ENCODE results near the gene GALNT6. TPM values are rescaled to one million over a fixed set of nuclear protein-coding genes. Genes with fewer than 3 reads are reported as not detected.

Gene GALNT6, protein sequence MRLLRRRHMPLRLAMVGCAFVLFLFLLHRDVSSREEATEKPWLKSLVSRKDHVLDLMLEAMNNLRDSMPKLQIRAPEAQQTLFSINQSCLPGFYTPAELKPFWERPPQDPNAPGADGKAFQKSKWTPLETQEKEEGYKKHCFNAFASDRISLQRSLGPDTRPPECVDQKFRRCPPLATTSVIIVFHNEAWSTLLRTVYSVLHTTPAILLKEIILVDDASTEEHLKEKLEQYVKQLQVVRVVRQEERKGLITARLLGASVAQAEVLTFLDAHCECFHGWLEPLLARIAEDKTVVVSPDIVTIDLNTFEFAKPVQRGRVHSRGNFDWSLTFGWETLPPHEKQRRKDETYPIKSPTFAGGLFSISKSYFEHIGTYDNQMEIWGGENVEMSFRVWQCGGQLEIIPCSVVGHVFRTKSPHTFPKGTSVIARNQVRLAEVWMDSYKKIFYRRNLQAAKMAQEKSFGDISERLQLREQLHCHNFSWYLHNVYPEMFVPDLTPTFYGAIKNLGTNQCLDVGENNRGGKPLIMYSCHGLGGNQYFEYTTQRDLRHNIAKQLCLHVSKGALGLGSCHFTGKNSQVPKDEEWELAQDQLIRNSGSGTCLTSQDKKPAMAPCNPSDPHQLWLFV
- 2.7 and 3.4 TPM in 2 replicates for total RNA-seq

DNA sequence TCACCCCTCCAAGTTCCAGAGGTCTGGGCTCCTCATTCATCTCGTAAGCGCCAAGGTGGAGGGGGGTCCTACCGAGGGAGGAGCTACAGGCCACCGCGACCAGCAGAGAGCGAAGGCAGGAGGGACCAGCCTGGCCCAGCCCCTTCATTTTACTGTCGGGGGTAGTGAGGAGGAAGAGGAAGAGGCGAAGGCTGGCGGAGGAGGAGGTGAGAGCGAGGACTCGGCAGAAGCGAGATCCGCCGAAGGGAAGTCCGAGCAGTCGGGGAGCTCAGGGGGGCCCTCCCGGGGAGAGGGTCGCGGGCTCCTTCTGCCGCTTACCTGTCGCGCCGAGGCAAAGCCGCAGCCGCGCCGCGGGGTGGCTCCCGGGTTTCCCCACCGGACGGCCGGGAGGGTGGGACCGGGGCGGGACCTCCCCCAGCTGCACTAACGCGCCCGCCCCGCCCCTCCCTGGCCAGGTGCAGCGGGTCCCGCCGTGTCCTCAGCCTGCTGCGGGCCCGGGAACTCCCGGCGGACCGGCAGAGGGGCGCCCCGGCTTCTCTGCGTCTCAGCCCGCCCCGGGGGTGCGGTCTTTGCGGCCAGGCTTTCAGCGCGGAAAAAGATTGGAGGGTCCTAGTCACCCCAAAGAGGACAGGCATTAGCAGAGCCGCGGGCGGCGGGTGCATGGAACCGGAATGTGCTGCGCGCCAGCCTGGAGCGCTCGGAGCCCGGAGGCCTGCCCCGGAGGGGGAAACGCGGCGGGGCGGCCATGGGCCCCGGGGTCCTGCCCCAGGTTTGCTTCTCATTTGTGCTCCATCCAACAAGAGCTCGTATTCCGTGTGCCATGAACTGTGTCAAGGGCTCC lies at the start of gene GALNT6:
TSS of gene GALNT6 (minus strand) at position 124 of the 841 bp plus-strand sequence. CDS start 11,625 bp downstream, outside the sequence.

DNA sequence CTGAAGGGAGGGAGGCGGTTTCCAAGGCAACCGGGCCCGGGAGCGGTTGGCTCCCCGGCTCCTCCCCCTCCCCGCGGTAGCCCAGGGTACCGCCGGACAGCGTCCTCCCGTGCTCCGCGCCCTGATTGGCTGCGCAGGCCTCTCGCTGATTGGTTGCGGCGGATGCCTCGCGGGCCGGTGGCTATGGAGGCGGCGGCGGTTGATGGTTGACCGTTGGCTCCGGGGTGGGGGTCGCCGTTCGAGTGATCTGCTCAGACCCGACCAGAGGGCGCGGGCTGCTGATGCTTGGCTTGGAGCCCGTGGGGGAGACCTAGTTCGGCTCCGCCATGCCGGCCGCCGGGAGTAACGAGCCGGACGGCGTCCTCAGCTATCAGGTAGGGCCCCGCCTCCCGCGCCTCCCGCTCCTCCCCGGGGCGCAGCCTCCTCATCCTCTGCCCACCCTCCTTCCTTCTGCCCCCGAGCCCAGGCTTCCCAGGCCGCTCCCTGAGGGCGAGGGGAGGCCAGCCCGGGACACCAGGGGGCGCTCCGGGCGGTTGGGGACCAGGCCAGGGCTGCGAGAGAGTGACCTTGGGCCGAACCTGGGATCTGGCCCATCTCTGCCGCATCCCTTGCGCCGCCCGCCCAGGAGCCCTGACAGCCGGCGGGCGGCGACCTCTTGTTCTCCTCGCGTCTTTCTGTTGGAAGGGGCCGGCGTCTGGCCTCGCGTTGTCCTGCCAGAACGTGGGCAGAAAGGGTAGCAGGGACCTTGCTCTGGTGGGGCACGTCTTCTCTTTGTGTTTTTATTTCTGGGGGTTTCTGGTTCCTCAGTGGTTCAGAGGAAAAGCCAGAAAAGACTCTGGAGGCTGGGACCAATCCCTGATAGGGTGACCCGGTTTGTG lies 33.7 kb upstream of the GALNT6 start, which contains the start of gene SLC4A8:
TSS of gene SLC4A8 (plus strand) at position 170 of the 878 bp plus-strand sequence. CDS start at position 327, 157 bp downstream.

DNA sequence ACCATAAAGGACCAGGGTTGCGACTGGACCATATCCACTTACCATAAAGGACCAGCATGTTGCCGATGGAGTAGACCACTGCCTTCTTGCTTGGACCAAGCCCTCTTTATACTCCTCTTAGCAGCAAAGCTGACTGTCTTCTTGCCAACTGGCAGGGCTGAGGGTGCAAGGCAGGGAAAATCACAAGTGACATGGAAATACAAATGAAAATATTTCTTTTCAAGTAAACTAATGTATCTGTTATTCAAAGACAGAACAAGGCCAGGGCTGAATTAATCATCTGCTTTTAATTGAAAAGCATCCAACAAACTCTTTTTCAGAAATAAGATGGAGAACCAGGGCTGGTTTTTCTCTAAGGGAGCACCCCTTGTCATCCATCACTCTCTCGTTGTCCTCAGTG lies 44.6 kb downstream of the GALNT6 start, which contains the start of gene CELA1:
TSS of gene CELA1 (minus strand) at position 99 of the 400 bp plus-strand sequence. CDS start at position 58, 41 bp downstream.

DNA sequence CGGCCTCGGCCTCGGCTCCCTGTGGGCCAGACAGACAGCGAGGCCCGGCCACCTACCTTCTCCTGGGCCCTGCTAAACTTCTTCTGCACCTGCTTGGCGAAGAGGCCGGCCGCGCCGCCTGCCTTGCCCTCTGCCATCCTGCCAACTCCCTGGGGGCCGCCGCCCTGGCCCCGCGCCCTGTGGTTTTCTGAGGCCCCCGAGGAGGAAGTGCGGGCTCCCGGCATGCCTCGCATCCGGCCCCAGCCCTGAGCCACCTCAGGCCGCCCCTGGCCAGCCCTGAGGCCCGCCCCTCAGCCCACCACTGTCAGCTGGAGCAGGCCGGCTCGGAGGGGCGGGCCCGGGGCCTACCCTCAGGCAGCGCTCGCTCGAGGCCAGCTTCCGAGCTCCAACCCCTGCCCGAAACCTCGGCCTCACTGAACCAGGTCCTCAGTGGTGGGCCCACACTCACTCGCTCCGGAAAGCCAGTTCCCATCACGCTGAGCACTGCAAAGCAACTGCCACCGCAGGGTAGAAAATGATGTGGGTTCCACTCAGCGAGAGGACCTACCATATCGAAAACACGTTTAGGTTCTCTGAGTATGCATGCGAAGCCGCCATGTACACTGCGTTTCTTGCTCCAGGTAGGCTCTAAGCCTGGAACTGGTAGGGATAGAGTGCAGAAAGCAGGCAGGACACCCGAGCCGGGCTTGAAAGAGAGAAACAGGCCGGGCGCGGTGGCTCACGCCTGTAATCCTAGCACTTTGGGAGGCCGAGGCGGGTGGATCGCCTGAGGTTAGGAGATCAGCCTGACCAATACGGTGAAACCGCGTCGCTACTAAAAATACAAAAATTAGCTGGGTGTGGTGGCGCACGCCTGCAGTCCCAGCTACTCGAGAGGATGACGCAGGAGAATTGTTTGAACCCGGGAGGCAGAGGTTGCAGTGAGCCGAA lies 67.0 kb downstream of the GALNT6 start, which contains the start of gene BIN2:
TSS of gene BIN2 (minus strand) at position 209 of the 930 bp plus-strand sequence. CDS start at position 137, 72 bp downstream.

Other genes with a start within 250 kb of the GALNT6 start
- 9.9 and 14.6 TPM in 2 replicates for gene TFCP2, start 218.3 kb downstream of the GALNT6 start, total RNA-seq
- gene POU6F1, start 173.3 kb downstream of the GALNT6 start, total RNA-seq: 1.9 and 2.5 TPM in 2 replicates
- gene DAZAP2, start 152.6 kb downstream of the GALNT6 start, total RNA-seq: 61.2 and 61.7 TPM in 2 replicates
- gene SMAGP, start 121.0 kb downstream of the GALNT6 start, total RNA-seq: 5.4 and 10.0 TPM in 2 replicates
- not detected in 2 replicates for gene BIN2, start 67.2 kb downstream of the GALNT6 start, total RNA-seq
- not detected in 2 replicates for gene CELA1, start 44.7 kb downstream of the GALNT6 start, total RNA-seq
- gene SLC4A8, start 33.4 kb upstream of the GALNT6 start, total RNA-seq: 0.56 and 1.3 TPM in 2 replicates
- 3.5 and 7.6 TPM in 2 replicates for gene SCN8A, start 199.8 kb upstream of the GALNT6 start, total RNA-seq